GM21423 (cell line): ENCODE data around the gene SDHB.

Source experiments
- ATAC-seq: cut with Tn5 transposase; IDR thresholded peaks from one replicate; pipeline ENCODE4 v1.9.1; 2021; ENCODE audit warnings: mild to moderate bottlenecking, moderate library complexity; ENCODE audit not compliant: unreplicated experiment

SDHB gene

DNA sequence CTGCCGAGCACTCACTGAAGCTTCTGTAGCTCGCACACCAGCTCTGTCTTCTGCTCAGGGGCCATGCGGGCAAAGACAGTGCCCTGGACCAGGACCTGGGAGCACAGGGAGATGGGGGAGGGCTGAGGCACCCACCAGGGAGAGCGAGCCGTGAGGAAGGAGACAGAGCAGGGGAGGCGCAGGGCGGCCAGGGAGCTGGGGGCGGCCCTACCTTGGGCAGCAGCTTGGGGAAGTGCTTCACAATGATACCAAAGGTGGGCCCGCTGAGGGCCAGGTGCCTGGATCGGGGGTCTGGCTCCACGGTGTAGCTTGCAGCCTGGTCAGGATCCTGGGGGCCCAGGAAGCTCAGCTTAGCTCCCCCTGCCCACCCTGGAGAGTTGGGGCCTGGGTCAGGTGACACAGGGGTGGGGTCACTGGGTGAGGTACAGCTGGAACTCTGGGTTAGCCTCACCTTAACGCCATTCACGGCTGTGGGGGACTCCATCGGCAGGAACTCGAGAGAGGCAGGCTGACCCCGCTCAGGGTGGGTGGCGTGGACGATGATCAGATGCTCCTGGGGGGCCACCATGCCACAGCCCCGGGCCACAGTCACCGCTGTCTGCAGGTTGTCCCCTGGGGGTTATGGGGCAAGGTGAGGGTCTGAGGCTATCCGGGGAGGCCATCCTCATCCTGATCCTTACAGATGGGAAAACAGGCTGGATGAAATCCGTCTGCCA, 64.0 kb downstream of the SDHB start:
- ATAC-seq, result no peak

DNA sequence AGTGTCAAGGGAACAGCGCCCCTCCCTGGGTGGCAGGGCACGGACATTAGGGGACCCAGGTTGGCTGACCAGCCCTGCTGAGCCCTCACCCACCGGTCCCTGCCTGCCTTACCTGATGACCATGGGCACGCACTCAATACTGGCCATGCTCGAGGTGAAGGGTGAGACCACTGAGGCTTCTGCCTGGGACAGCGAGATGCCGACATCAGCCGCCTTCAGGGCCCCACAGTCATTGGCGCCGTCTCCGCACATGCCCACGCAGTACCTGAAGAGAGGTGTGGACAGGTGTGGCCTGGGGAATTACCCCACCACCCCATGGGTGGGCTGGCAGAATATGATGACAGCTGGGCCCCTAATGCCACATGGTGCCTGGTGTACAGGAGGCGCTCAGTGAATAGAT, 65.6 kb downstream of the SDHB start:
- ATAC-seq, result no peak

GRCh38 chr1:16986962-16987361, 66.9 kb downstream of the SDHB start:
- no peak for ATAC-seq

GRCh38 chr1:16986560-16986959, 67.3 kb downstream of the SDHB start:
- ATAC-seq, result no peak

GRCh38 chr1:16986113-16986512, 67.7 kb downstream of the SDHB start:
- no peak for ATAC-seq

GRCh38 chr1:16984717-16985116, 69.1 kb downstream of the SDHB start:
- ATAC-seq, result no peak

- ATAC-seq, result no peak
Measured at GRCh38 chr1:16983649-16984048, 70.2 kb downstream of the SDHB start.

GRCh38 chr1:16982902-16983301, 70.9 kb downstream of the SDHB start:
- ATAC-seq, result no peak

GRCh38 chr1:16981269-16981849, 72.5 kb downstream of the SDHB start:
- ATAC-seq, result no peak

DNA sequence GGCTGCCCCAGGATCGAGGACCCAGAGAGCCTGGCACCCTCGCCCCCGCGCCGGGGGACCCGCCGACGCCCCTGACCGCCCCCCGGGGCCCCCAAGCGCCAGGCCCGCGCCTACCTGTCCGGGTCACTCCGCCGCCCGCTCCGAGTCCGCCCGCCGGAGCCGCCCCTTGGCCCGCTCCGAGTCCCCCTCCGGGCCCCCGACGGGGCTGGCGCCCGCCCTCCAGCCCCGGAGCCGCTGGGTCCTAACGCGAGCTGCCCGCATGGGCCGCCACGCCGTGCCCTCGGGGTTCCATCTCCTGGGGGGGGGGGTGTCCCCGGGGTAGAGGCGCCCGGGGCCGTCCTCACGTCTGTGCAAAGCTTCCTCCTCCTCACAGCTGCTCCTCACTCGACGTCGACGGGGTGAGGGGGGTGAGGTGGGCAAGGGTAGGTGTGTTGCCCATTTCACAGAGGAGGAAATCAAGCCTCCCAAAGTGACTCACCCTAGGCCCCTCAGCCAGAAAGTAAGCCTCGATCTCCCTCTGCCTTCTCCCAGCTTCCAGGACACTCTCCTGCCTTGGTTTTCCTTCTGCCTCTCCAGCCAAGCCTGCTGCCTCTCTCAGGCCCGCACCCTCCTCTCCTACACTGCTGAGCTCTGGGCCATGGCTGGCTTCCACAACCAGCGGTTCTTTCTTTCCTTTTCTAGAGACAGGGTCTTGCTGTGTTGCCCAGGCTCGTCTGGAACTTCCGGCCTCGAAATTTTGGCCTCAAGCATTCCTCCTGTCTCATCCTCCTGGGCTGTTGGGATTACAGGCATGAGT, 73.2 kb downstream of the SDHB start, which contains the start of gene MFAP2:
Gene MFAP2 (minus strand): TSS at position 148 of the 796 bp plus-strand sequence. CDS start 2,347 bp downstream, outside the sequence.
- no peak for ATAC-seq

DNA sequence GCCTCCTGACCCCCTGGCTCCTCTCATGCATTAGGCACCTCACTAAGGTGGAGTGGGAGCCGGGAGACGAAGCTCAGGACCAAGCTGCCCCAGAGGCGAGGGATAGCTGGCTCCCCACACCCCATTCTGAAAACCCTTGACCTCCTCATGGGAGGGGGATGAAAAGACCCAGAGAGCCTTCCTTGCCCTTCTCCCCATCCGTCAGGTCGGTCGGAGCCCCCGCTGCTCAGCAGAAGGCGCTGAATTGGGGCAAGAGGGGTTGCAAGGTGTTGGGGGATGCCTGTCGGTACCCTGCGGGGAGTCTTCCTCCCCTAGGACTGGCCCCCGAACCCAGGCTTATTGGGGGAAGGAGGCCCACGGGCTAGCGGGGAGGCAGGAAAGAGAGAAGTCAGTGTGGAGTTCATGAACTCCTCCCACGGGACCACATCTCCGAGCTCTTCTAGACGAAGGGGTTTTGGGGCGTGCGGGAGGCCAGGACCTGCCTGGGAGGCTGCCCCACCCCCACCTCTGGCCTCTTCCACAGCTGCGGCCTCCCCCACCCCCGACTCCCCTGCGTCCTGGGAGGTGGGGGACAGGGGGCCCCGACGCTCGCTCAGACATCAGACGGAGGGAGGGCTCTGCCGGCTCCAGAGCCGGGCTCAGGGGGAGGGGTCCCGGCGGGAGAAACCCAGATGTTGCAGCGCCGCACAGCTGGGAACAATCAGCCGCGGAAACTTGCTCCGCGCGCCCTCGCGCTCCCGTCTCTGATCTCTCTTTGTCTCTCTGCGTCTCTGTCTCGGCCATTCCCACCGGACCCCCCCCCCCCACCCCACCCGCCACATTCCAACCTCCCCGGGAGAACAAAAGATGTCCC, 74.1 kb downstream of the SDHB start:
- no peak for ATAC-seq

- ATAC-seq, result no peak
Measured at GRCh38 chr1:16978567-16979474, 75.0 kb downstream of the SDHB start.

GRCh38 chr1:16978139-16978538, 75.7 kb downstream of the SDHB start:
- no peak for ATAC-seq

GRCh38 chr1:16977377-16977776, 76.5 kb downstream of the SDHB start:
- ATAC-seq, result no peak

- no peak for ATAC-seq
Measured at GRCh38 chr1:16976966-16977365, 76.9 kb downstream of the SDHB start.

- ATAC-seq, result no peak
Measured at GRCh38 chr1:16975838-16976237, 78.0 kb downstream of the SDHB start.

- ATAC-seq, result no peak
Measured at GRCh38 chr1:16975211-16975610, 78.6 kb downstream of the SDHB start.

GRCh38 chr1:16973215-16973614, 80.6 kb downstream of the SDHB start:
- ATAC-seq, result no peak

DNA sequence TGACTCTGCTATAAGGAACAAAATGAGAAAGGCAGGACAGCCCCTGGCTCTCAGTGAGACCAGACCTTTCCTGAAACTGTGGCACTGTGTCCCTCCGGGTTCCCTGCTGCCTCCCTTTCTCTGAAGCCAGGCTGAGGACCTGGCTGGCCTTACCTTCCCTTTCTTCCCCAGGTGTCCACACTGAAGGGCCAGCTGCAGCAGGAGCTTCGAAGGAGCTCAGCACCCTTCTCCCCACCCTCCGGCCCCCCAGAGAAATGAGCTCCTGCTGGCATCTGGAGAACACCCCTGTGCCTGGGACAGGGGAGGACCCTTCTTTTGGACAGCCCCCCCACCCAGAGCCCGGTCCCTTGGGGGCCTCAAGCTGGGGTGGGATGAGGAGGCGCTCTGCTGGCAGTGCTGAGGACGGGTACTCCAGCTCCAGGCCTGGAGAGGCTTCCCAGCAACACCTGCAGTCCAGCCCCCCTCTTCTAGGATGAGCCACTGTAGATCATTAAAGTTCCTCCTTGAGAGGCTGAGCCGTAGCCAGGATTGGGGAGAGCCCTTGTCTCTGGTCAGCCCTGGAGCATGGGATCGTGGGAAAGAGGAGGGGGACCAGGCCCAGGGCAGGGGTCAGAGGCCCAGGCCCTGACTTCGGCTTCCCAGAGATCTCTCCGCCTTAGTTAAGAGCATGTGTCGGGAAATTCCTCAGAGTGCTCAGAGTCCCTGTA, 81.5 kb downstream of the SDHB start:
- no peak for ATAC-seq
